ENCODE results near the gene EFNB2.

DNA sequence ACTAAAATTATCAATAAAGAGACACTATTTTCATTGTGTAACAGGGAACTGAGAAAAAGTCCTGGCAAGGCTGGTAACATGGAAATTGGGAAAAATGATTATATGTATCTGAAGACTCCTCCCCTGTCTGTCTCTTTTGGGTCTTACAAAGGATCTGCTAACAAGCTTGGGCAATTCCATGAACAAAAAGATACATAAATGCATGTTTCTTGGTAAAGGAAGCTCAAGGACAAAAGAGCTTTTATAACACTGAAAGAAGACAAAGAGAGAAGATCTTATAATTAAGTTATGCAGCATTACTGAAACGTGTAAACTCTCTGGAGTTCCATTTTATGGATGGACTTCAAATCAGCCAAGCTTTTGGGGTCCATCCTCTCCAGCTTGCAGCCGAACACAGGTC is 29.2 kb downstream of the EFNB2 start:
- TF ChIP-seq POLR2AphosphoS5 (IDR thresholded peaks at IDR 0.05) (no peak), CTCF (IDR thresholded peaks at IDR 0.05) (no peak), POLR2A (IDR thresholded peaks at IDR 0.05; ENCODE audit: low read depth) (no peak), EP300 (IDR thresholded peaks at IDR 0.05) (no peak)

Data from esophagus muscularis mucosa (tissue), 4 donors.